ENCODE data around the gene MAL.

DNA sequence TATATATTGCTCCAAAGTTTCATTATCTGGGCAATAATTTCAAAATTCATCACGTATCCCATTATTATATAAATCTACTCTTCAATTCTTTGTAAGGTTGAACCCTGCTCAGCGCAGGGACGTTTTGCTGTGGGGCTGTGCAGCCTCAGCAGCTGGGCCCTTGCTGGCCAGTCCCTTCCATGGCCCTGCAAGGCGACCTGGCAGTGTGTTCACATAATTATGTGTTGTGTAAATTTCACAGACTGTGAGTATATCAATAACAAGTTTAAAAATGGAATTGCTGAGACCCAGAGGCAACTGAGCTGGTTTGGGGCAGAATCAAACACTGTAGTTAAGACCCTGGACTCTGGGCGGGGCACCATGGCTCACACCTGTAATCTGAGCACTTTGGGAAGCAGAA is 16.1 kb upstream of the MAL start:
- TF ChIP-seq POLR2A (IDR thresholded peaks at IDR 0.05), result no peak
- TF ChIP-seq, protein P1, sequence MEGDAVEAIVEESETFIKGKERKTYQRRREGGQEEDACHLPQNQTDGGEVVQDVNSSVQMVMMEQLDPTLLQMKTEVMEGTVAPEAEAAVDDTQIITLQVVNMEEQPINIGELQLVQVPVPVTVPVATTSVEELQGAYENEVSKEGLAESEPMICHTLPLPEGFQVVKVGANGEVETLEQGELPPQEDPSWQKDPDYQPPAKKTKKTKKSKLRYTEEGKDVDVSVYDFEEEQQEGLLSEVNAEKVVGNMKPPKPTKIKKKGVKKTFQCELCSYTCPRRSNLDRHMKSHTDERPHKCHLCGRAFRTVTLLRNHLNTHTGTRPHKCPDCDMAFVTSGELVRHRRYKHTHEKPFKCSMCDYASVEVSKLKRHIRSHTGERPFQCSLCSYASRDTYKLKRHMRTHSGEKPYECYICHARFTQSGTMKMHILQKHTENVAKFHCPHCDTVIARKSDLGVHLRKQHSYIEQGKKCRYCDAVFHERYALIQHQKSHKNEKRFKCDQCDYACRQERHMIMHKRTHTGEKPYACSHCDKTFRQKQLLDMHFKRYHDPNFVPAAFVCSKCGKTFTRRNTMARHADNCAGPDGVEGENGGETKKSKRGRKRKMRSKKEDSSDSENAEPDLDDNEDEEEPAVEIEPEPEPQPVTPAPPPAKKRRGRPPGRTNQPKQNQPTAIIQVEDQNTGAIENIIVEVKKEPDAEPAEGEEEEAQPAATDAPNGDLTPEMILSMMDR (IDR thresholded peaks at IDR 0.05), result no peak

Measured in esophagus squamous epithelium (tissue), 4 donors.